Activated T-cell treated with anti-CD3 and anti-CD28 coated beads for 1 hour (primary cell): Measurements from ENCODE around the gene GDAP1L1.

Experiments
- DNase-seq: peaks from one replicate; pipeline ENCODE4 v3.0.0-alpha.2; 2020; ENCODE audit warnings: low read depth

GDAP1L1 gene

GRCh38 chr20:44247131-44247571 is at the start of gene GDAP1L1:
Gene GDAP1L1, plus strand, starts transcription at chr20:44247308. Its CDS starts 27 bp downstream, at chr20:44247335.
- DNase-seq: no peak

GRCh38 chr20:44198872-44199271 is 48.2 kb upstream of the GDAP1L1 start:
- no peak for DNase-seq

- no peak for DNase-seq
Observed at GRCh38 chr20:44199877-44200276, 47.2 kb upstream of the GDAP1L1 start.

- no peak for DNase-seq
Observed at GRCh38 chr20:44200371-44200770, 46.7 kb upstream of the GDAP1L1 start.

- DNase-seq: no peak
Observed at GRCh38 chr20:44200983-44201382, 46.1 kb upstream of the GDAP1L1 start.

- no peak for DNase-seq
Observed at GRCh38 chr20:44203161-44203560, 43.9 kb upstream of the GDAP1L1 start.

- DNase-seq: no peak
Observed at GRCh38 chr20:44204156-44204831, 42.8 kb upstream of the GDAP1L1 start.

- DNase-seq: no peak
Observed at GRCh38 chr20:44204832-44205215, 42.3 kb upstream of the GDAP1L1 start.

- no peak for DNase-seq
Observed at GRCh38 chr20:44206132-44206531, 41.0 kb upstream of the GDAP1L1 start.

- no peak for DNase-seq
Observed at GRCh38 chr20:44207126-44207723, 39.9 kb upstream of the GDAP1L1 start.

- no peak for DNase-seq
Observed at GRCh38 chr20:44208165-44208564, 38.9 kb upstream of the GDAP1L1 start.

- no peak for DNase-seq
Observed at GRCh38 chr20:44208770-44209169, 38.3 kb upstream of the GDAP1L1 start.

- no peak for DNase-seq
Observed at GRCh38 chr20:44209686-44210405, 37.3 kb upstream of the GDAP1L1 start.

- peak; percentile 98 for DNase-seq
Observed at GRCh38 chr20:44210406-44211176, 36.5 kb upstream of the GDAP1L1 start, which contains the start of gene OSER1. Gene OSER1, minus strand, starts transcription at chr20:44210771. Its CDS starts 3,814 bp downstream, at chr20:44206957.

- DNase-seq: no peak
Observed at GRCh38 chr20:44211177-44212039, 35.7 kb upstream of the GDAP1L1 start.

GRCh38 chr20:44212792-44213191 is 34.3 kb upstream of the GDAP1L1 start:
- DNase-seq: no peak

- DNase-seq: peak; percentile 64
Observed at GRCh38 chr20:44215125-44215524, 32.0 kb upstream of the GDAP1L1 start.

GRCh38 chr20:44217342-44218092 is 29.6 kb upstream of the GDAP1L1 start:
- DNase-seq: peak; percentile 56

- DNase-seq: no peak
Observed at GRCh38 chr20:44218446-44218845, 28.7 kb upstream of the GDAP1L1 start.

- no peak for DNase-seq
Observed at GRCh38 chr20:44219170-44219730, 27.9 kb upstream of the GDAP1L1 start.
